ENCODE data around the gene C2orf68. TPM values are rescaled to one million over a fixed set of nuclear protein-coding genes. Genes with fewer than 3 reads are reported as not detected.

The C2orf68 gene
- total RNA-seq, 8 experiments from 2014 or later = 20.1 to 44.2 (median 27.8) TPM

DNA sequence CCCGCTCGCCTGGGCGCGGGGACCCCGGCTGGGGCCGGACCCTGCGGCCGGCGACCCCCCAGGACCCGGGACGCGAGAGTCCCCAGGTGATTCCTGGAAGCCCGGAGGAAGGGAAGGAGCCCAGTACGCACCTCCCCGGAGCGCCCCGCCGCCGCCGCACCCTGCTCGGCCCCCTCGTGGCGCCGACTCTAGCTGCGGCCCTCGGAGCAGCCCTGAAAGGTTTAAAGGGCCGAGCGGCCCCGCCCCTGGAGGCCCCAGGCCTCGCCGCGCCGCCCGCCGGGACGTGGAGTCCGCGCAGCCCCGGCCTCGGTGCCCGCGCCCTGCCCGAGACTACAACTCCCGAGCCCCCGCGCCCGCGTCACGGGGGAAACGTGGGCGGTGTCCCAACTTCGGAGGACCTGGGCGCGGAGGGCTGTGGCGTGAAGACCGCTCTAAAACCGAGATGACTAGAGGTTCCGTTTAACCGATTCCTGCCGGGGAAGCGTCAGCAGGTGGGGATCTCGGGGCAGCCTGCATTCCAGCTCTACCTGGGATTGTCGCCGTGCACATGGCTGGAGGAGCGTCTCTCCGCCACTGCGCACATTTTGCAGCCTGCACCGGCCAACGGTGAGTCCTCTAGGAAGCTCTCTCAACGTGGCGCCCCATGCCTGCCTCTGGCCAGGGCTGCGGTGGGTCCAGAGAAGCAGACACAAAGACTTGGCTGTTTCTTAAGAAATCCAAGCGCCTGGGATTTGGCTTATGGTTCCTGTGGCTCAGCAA is 9.2 kb downstream of the C2orf68 start, which contains the start of gene TMEM150A:
Gene TMEM150A (minus strand): TSS at position 223 of the 759 bp plus-strand sequence. CDS start 750 bp downstream, outside the sequence.
- peaks cover 15 to 27% of the 10 kb centered on the region in 2 donors for H3K4me1 ChIP-seq (replicated peaks in 1 of 2)
- in situ Hi-C loops (cut with MboI; ENCODE audit: low pct_unique_long_range_greater_than_20kb in 2 of 9, low sequenced_read_pairs in 9 of 9, unreplicated experiment in 9 of 9) = no loop called here
- WGBS, 10 experiments = 0 to 14% (median 1%) methylated on average over 1 to 15 of the region's 73 CpGs; no CpG with 5 or more reads in 5 of the 10 experiments
- peak within 1 kb of the TSS in 1 of 2 donors; percentile 13 for H3K27ac ChIP-seq
- H3K4me3 ChIP-seq = peak within 1 kb of the TSS; percentile 43 to 91 (median 69)
- ATAC-seq (replicated peaks in 6 of 8) = peak; percentile 86 to 97 (median 94)

- peak overlapping the region in 1 of 2 donors; percentile 4 for H3K27ac ChIP-seq
These were observed 9.9 kb downstream of the C2orf68 start for GRCh38 chr2:85601771-85602475.

GRCh38 chr2:85600951-85601770 is 10.7 kb downstream of the C2orf68 start:
- in situ Hi-C loops (cut with MboI; ENCODE audit: low pct_unique_long_range_greater_than_20kb in 2 of 9, low sequenced_read_pairs in 9 of 9, unreplicated experiment in 9 of 9) = no loop called here
- Histone ChIP-seq H3K27ac (no peak overlapping the region), H3K4me1 (replicated peaks in 1 of 2) (peaks cover 21 to 25% of the 10 kb centered on the region in 2 donors), H3K4me3 (peak overlapping the region; percentile 43 to 91 (median 69))
- 40 to 100% (median 100%) methylated on average over 1 to 2 of the region's 6 CpGs; no CpG with 5 or more reads in 7 of the 10 experiments for WGBS, 10 experiments
- ATAC-seq (replicated peaks in 6 of 8) = no peak

More at GRCh38 chr2:85601771-85602475, 9.9 kb downstream of the C2orf68 start:
- WGBS, 10 experiments = 0 to 13% methylated on average over 1 to 20 of the region's 36 CpGs; no CpG with 5 or more reads in 8 of the 10 experiments
- Histone ChIP-seq H3K4me1 (replicated peaks in 1 of 2) (peaks cover 15 to 27% of the 10 kb centered on the region in 2 donors), H3K4me3 (peak overlapping the region; percentile 43 to 91 (median 69))
- in situ Hi-C loops (cut with MboI; ENCODE audit: low pct_unique_long_range_greater_than_20kb in 2 of 9, low sequenced_read_pairs in 9 of 9, unreplicated experiment in 9 of 9) = no loop called here
- peak; percentile 57 to 83 (median 74) for ATAC-seq (replicated peaks in 6 of 8)

DNA sequence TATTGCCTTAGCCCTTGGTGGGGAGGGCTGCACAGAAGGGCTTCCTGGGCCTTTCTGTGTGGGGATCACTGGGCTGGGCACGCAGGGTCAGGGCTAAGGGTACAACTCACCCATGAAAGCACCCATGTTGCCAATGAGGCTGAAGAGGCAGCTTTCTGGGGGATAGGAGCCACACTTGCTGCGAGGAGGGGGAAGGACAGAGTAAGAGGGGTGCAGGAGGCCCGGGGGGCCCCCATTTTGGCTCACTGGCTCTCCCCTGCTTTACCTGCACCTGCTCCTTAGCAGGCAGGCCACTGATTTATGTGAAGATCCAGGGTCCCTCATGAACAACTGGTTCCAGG is 11.7 kb downstream of the C2orf68 start:
- Histone ChIP-seq H3K27ac (no peak overlapping the region), H3K4me3 (no peak overlapping the region), H3K4me1 (replicated peaks in 1 of 2) (peaks cover 16 to 17% of the 10 kb centered on the region in 2 donors)
- WGBS, 10 experiments = no CpG with 5 or more reads among the region's 3 CpGs
- in situ Hi-C loops (cut with MboI; ENCODE audit: low pct_unique_long_range_greater_than_20kb in 2 of 9, low sequenced_read_pairs in 9 of 9, unreplicated experiment in 9 of 9) = no loop called here
- ATAC-seq (replicated peaks in 6 of 8) = no peak

GRCh38 chr2:85599468-85600234 is 12.2 kb downstream of the C2orf68 start:
- no peak overlapping the region for H3K4me3 ChIP-seq
- no peak for ATAC-seq (replicated peaks in 6 of 8)
- peaks cover 17 to 19% of the 10 kb centered on the region in 2 donors for H3K4me1 ChIP-seq (replicated peaks in 1 of 2)
- H3K27ac ChIP-seq = no peak overlapping the region
- 70 to 100% (median 93%) methylated on average over 1 to 5 of the region's 17 CpGs; no CpG with 5 or more reads in 5 of the 10 experiments for WGBS, 10 experiments
- in situ Hi-C loops (cut with MboI; ENCODE audit: low pct_unique_long_range_greater_than_20kb in 2 of 9, low sequenced_read_pairs in 9 of 9, unreplicated experiment in 9 of 9) = no loop called here

DNA sequence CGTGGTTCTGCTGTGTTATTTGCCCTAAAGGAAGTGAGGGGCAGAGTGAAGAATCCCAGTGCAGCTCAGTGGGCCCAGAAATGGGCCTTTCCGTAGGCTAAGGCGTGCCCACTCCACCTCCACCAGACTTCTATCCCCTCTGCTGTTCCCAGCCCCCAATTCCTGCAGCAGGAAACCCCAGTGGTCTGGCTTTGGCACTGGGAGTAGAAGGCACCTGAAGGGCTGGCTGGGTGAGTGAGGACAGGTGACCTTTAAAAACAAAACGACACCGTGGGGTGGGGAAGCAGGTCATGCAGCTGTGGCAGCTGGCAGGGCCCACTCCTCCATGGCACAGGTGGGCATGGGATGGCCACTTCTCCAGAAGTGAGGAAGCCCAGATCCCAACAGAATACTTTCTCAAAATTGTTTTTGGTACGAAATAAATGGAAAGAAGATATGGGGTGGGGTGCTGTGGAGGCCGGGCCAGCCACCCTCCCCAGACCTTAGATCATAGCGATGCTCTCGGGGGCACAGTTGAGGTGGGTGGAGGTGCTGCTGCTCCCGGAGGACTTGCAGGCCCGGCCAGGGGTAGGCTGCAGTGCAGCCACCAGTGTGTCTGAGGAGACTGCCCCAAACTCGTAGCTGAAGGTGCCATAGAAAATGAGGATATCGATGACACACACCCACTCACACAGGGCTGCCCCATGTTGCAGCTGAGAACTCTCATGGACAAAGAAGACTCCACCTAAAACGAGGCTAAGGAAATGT is 13.1 kb downstream of the C2orf68 start:
- Histone ChIP-seq H3K27ac (no peak overlapping the region), H3K4me1 (replicated peaks in 1 of 2) (peaks cover 19 to 21% of the 10 kb centered on the region in 2 donors), H3K4me3 (no peak overlapping the region)
- WGBS, 10 experiments = 27 to 88% (median 79%) methylated on average over 2 to 11 of the region's 14 CpGs; no CpG with 5 or more reads in 5 of the 10 experiments
- in situ Hi-C loops (cut with MboI; ENCODE audit: low pct_unique_long_range_greater_than_20kb in 2 of 9, low sequenced_read_pairs in 9 of 9, unreplicated experiment in 9 of 9) = no loop called here
- no peak for ATAC-seq (replicated peaks in 6 of 8)

GRCh38 chr2:85597241-85597640 is 14.6 kb downstream of the C2orf68 start:
- in situ Hi-C loops (cut with MboI; ENCODE audit: low pct_unique_long_range_greater_than_20kb in 2 of 9, low sequenced_read_pairs in 9 of 9, unreplicated experiment in 9 of 9) = no loop called here
- no peak for ATAC-seq (replicated peaks in 6 of 8)
- no peak overlapping the region for H3K27ac ChIP-seq
- peaks cover 15 to 17% of the 10 kb centered on the region in 2 donors for H3K4me1 ChIP-seq (replicated peaks in 1 of 2)
- H3K4me3 ChIP-seq = no peak overlapping the region
- WGBS, 10 experiments = 60 to 100% (median 74%) methylated on average over 1 to 5 of the region's 5 CpGs; no CpG with 5 or more reads in 6 of the 10 experiments

DNA sequence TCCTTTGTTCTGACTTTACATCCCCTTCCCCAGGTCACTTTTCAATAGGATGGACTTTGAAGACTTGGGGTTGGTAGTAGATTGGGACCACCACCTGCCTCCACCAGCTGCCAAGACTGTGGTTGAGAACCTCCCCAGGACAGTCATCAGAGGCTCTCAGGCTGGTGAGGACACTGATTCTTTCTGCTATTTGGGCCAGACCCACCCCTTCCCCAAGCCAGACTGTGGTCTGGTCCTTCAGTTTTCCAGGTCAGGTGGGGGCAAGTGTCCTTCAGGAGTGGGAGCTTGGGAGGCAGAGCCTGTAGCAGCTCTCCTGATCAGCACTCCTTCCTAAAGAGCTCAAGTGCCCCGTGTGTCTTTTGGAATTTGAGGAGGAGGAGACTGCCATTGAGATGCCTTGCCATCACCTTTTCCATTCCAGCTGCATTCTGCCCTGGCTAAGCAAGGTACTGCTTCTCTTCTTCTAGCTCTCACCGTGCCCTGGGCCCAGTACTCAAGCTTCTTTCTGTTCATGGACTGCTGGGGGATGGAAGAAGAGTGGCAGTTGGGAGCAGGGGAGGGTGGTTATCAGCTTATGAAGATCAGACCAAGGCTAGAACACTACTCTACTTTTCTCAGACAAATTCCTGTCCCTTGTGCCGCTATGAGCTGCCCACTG is 15.3 kb downstream of the C2orf68 start:
- Histone ChIP-seq H3K27ac (no peak overlapping the region), H3K4me1 (replicated peaks in 1 of 2) (peaks cover 13 to 16% of the 10 kb centered on the region in 2 donors), H3K4me3 (peak overlapping the region; percentile 48 to 96 (median 86))
- 83 to 100% (median 100%) methylated on average over 1 of the region's 3 CpGs; no CpG with 5 or more reads in 5 of the 10 experiments for WGBS, 10 experiments
- ATAC-seq (replicated peaks in 6 of 8) = no peak
- in situ Hi-C loops (cut with MboI; ENCODE audit: low pct_unique_long_range_greater_than_20kb in 2 of 9, low sequenced_read_pairs in 9 of 9, unreplicated experiment in 9 of 9) = no loop called here

GRCh38 chr2:85596026-85596333 is 15.9 kb downstream of the C2orf68 start:
- in situ Hi-C loops (cut with MboI; ENCODE audit: low pct_unique_long_range_greater_than_20kb in 2 of 9, low sequenced_read_pairs in 9 of 9, unreplicated experiment in 9 of 9) = no loop called here
- WGBS, 10 experiments = 0 to 35% (median 0%) methylated on average over 1 to 3 of the region's 10 CpGs; no CpG with 5 or more reads in 6 of the 10 experiments
- Histone ChIP-seq H3K4me3 (peak overlapping the region; percentile 48 to 96 (median 86)), H3K27ac (peak overlapping the region; percentile 81 to 95), H3K4me1 (replicated peaks in 1 of 2) (peaks cover 10 to 13% of the 10 kb centered on the region in 2 donors)
- peak in 7 of 8 experiments; percentile 6 to 28 (median 21) for ATAC-seq (replicated peaks in 6 of 8)

DNA sequence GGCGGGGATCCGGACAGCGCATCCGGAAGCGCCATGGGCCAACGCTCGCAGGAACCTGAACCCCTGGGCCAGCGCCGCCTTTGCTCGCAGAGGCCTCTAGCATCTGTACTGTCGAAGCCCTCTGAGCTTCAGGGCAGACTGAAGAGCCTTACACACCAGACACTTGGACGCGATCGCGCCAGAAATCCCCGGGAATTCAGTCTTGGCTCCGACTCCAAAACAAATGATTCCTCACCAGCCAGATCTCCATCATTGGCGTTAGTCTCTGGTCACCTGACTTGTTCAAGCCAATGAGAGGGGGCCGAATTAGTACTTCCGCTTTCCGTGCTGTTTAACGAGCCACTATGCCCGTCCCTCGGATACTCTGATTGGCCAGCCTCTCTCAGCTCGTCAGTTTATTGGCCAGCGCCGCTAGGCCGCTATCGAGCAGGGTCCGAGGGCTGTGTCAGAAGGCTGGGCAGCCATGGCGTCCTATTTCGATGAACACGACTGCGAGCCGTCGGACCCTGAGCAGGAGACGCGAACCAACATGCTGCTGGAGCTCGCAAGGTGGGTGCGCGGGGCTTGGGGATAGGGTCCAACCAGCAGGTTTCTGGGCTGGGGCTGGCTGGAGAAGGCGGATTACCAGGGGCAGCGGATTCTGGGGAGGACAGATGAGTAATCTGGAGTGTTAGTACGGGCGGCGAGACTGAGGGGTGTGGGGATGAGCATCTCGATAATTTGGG is 16.4 kb downstream of the C2orf68 start, which contains the start of gene RNF181:
Gene RNF181 (plus strand): TSS at position 445 of the 725 bp plus-strand sequence. CDS start 19 bp downstream, at position 464.
- ATAC-seq (replicated peaks in 6 of 8) = peak; percentile 90 to 99 (median 99)
- 0 to 1% (median 0%) methylated on average over 1 to 30 of the region's 47 CpGs; no CpG with 5 or more reads in 4 of the 10 experiments for WGBS, 10 experiments
- Histone ChIP-seq H3K4me3 (peak within 1 kb of the TSS; percentile 48 to 96 (median 86)), H3K4me1 (replicated peaks in 1 of 2) (peaks cover 10 to 13% of the 10 kb centered on the region in 2 donors), H3K27ac (peak within 1 kb of the TSS; percentile 81 to 95)
- in situ Hi-C loops (cut with MboI; ENCODE audit: low pct_unique_long_range_greater_than_20kb in 2 of 9, low sequenced_read_pairs in 9 of 9, unreplicated experiment in 9 of 9) = no loop called here
